ENCODE results near the gene PMVK.
"Not testable (repeated sequence)": the region's sequence is repeated elsewhere in the genome, so short reads cannot be mapped to it uniquely, and the experiment has no call there.

The PMVK gene

DNA sequence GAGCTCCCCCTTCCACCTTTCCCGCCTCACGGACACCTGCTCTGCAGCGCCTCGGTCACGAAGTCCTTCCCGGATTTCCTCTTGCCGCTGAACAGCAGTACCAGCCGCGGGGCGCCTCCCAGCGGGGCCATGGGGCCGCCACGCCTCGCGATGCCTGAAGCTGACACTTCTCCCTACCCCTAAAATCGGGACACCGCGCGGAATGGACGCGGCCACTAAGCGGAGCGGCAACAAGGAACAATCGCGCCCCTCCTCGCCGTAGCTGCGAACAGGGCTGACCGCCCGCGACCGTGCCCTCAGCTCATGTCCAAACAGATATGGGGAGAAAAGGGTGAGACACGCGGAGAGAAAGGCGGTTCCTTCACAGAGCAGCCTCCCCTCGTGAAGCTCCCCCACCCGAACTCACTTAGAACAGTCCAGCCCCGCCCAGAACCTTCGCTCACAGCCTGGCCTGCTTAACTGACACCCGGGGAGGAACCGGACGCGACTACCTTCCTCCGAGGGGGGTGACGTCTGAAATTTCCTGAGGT is at the start of gene PMVK:
TSS of gene PMVK (minus strand) at position 165 of the 530 bp plus-strand sequence. CDS start at position 131, 34 bp downstream.
- peak; percentile 92 to 99 (median 97) for DNase-seq
- intact Hi-C loops (cut with DNase I) = loop anchor here (5.0 kb wide), 1 partner anchor 379 kb away; the partner anchor contains the start of gene UBE2Q1

DNA sequence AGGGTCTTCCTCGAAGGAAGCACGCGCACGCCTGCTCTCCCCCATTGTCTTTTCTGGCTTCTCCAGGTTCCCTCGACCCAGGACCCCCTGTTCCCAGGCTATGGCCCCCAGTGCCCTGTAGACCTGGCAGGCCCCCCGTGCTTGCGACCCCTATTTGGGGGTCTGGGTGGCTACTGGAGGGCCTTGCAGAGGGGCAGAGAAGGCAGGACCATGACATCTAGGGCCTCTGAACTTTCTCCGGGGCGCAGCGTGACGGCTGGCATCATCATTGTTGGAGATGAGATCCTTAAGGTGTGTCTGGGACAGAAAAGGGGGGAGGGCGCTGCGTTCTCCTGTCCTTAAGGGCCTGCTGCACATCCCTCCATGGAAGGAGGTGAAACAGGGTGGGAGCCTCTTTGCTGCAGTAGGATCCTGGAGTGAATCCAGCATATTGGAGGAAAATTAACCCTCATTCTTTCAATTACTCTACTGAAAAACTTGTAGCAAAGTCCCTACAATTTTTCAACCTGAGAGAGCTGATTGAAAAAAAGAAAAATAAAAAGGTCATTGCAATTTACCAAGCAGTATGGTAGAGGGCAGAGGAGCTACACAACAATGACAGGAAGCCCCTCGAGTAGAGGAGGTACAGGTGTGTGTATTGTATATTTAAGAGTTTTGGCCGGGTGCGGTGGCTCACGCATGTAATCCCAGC is 47.4 kb upstream of the PMVK start:
- peak in 1 of 42 donors; percentile 19 for DNase-seq
- intact Hi-C loops (cut with DNase I) = loop anchor here (2.0 kb wide), 1 partner anchor 17 kb away; no protein-coding TSS in a partner anchor

DNA sequence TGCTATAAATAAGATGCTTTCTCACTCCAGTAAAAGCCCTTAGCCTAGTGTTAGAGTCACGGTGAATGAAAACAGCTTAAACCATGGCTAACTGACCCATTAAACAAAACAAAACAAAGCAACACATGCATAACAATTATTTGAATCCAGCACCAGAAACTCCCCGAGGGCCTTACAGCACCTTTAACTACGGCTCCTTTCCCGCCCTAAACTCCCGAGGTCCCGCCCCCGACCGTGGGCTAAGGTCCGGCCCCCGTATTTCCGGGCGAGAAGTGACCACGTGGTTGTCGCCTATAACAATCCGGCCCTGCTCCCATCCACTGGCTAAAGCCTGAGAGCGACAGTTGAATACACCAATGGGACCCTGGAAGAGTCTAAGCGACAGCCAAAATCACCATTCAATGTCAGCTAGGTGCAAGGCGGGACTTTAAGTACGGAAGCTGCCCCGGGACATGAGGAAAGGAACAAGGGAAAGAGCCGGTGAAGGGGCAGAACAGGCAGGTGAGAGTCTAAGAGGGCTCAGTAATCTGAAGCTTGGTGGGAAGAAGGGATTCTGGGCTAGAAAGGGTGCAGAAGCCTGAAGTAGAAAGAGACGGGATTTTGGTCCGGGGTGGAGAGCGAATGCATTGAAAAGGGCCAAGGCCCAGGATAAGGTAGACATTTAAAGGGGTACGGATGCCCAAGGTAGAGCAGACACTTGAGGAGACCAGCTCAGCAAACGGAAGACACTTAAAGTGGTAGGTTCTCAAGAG is 46.6 kb upstream of the PMVK start, which contains the start of gene FLAD1:
TSS of gene FLAD1 (plus strand) at position 448 of the 752 bp plus-strand sequence. CDS start 351 bp downstream, outside the sequence.
- intact Hi-C loops (cut with DNase I) = loop anchor here (2.0 kb wide), 1 partner anchor 18 kb away; no protein-coding TSS in a partner anchor
- peak; percentile 92 to 99 (median 97) for DNase-seq

DNA sequence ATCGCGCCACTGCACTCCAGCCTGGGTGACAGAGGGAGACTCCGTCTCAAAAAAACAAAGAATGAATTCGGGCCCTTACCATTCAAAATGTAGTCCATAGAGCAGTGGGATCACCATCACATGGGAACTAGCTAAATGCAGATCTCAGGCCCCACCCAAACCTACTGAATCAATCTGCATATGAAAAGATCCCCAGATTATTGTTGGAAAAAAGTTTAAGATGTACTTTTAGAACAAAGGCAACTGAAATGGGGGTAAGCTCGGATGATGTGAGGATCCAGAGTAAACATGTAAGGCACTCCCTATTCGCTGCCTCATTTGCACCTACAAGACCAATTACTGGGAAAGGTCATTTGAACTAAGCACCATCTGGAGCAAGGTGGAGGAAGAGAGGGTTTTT is 45.8 kb upstream of the PMVK start:
- no peak for DNase-seq
- intact Hi-C loops (cut with DNase I) = loop anchor here (2.0 kb wide), 1 partner anchor 18 kb away; no protein-coding TSS in a partner anchor

DNA sequence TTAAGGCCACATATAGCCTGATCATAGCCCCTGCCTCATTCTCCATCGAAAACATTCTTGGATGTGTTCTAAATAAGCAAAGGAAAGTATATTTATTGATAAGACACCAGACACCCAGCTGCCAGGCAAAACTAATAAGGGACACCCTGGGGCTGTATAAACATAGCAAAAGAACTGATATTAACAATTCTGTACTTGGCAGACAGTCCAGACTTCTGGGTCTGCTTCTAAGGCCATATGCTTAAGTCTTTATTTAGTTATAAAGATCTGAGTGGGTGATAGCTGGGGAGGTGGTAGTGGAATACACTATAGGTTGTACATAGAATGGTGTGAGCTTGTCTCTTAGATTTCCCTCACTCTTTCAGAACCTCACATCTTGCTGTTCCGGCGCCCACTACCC is 41.8 kb upstream of the PMVK start:
- intact Hi-C loops (cut with DNase I) = no loop called here
- DNase-seq = no peak

DNA sequence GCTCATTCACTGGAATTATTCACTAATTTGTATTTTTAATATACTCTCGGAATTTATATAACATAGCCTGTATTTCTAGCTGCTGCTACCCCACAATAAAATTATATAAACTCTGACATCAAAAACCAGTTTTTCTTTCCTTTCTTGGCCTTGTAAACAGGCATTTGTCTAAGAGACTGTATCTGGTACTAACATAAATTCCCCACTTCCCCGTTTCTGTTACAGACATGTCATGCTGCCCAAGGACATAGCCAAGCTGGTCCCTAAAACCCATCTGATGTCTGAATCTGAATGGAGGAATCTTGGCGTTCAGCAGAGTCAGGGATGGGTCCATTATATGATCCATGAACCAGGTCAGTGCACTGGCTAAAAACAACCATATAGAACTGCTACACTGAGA is 41.2 kb upstream of the PMVK start:
- DNase-seq; intact Hi-C loops (cut with DNase I): not testable (repeated sequence)

DNA sequence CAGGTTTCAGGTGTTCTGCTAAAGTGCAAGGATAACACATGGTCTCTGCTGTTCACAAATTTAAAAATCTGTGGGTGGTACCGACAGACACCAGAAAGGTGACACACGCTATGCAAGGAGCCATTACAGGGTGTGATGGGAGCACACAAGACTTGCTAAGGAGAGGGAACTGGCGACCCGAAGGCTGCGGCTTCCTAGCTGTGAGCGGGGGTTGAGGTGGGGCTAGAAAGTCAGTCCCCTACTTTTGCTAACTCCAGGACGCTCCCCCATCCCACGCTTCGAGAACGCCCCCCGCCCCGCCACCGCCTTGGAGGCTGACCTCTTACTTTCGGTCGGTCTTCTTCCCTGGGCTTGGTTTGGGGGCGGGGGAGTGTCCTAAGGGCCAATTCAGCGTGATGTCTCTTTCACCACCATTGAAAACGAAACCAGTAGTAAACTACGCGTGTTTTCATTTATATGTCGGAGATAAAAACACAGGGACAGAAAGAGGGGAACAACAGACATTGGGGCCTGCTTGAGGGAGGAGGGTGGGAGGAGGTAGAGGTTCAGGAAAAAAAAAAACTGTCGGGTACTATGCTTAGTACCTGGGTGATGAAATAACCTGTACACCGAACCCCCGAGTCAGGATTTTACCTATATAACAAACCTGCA is 39.0 kb upstream of the PMVK start:
- intact Hi-C loops (cut with DNase I) = no loop called here
- DNase-seq = peak in 24 of 42 donors; percentile 14 to 64 (median 37)

DNA sequence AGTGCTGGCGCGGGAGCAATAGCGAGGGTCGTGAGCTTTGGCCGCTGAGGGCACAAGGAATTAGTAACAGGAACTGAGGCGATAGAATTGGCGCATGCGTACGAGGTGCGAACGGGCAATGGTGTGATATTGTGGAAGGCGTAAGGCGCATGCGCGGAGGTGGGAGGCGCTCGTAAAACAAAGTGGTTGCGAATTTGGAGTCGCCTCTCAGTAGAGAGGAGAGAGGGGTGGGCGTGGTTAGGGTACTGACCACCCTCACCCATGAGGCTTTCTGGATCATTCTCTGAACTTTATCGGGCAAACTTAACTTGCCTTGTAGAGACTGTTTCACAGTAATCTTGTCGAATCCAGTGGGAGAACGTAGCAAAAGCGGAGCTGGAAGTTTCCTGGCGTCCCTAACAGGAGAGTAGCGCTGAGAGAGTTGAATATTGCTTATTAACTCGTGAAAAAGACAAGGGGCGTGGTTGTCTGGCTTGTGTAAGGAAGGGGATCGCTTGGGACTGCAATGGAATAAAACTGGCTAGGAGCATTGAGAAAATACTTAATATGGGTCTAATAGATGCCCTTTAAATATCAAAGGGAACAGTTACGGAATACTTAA is 38.4 kb upstream of the PMVK start:
- intact Hi-C loops (cut with DNase I) = no loop called here
- peak; percentile 68 to 94 (median 88) for DNase-seq

DNA sequence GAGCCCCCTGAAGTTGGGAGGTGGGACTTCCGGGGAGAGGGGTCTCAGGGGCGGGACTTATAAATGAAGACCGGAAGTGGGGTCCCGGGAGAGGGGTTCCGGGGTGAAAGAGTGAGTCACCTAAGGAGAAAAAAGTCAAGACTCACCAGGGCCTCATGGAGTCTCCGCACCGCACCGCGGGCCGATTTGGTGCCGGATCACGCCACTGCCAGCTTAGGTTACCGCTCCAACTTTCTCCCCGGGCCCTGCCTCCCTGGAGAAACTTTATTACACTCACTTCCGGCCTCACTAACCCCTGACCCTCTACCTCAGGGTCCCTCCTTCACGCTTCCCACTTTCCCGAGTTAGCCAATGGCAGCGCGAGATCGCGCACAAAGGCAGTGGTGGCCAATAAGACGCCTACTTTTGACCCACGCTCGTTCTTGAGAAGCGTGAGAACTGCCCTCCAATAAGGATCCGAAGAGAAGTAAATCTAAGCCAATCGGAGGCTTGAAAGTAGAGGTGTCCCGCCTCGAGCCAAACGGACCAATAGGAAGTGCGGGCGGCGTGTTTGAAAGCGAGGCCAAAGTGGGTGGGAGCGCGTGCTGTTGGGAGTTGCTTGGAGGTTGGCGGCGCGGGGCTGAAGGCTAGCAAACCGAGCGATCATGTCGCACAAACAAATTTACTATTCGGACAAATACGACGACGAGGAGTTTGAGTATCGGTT is 37.7 kb upstream of the PMVK start, which contains the start of gene CKS1B:
TSS of gene CKS1B (plus strand) at position 580 of the 706 bp plus-strand sequence. CDS start at position 645, 65 bp downstream.
- intact Hi-C loops (cut with DNase I) = no loop called here
- peak; percentile 93 to 99 (median 98) for DNase-seq

DNA sequence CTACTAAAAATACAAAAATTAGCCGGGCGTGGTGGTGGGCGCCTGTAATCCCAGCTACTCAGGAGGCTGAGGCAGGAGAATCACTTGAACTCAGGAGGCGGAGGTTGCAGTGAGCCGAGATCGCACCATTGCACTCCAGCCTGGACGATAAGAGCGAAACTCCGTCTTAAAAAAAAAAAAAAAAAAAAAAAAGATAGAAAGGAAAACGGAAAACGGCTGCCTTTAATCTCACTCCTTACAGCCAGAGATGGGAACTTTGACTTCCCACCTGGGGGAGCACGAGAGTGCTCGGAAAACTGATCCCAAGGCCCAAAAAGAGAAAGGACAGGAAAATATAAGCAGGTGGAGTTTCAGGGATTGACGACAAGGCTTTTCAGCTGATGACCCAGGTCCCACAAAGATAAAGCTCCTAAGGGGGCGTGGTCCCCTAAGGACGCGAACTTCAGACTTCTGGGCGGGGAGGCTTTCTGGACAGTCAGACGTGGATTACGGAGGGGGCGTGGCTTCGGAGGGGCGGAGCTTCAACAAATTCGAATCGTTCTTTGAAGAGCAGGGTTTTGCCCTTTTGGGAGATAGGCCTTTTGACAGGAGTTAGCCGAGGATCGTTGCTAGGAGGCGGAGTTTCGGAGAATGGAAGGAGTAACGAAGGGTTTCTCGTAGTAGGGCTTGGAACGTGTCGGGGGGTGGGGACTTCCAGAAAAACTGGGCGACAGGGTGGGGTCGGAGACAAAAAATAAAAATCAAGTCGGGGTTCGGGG is 37.0 kb upstream of the PMVK start:
- DNase-seq = peak; percentile 73 to 93 (median 87)
- intact Hi-C loops (cut with DNase I) = no loop called here

DNA sequence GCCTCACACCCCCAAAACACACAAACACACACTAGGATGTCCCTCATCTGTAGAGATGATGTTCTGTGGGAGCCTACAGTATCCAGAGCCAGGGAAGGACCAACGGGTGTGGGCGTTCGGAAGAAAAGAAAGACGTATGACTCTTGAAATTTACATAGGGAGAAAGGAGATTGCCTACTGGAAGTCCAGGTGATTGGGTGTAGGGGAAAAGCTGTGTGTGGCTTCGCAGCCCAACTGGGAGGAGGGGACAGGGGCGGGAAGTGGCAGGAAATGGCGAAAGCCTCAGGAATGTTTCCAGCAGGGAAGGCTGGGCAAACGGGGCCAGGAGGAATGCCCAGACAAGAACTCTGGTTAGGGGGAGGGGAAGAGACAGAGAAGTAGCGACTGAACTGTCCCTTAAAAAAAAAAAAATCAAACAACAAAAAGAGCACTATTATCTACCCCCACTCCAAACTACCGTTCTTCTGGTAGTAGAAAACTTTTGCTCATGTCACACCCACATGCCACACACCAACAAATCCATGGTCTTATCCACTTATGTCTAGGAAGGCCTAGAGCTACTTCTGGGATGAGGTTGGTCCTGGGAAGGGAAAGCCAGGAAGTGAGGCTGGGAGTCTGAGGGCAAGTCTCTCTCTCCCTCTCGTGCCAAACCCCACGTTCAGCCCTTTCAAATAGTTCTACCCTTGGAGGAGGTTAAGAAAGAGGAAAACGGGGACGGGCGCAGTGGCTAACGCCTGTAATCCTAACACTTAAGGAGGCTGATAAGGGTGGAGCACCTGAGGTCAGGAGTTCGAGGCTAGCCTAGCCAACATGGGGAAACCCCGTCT is 36.2 kb upstream of the PMVK start:
- intact Hi-C loops (cut with DNase I) = no loop called here

DNA sequence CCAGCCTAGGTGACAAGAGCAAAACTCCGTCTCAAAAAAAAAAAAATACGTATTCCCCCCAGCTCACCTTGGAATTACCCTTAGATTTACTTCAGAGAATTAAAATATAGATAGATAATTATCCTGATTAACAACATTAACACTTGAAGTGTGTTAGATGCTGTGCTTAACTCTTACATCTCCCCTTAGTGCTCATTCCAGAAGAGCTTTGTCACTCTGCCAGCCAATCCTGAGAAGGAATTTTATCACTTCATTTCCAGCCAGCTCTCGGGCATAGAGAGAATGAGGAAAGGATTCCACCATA is 35.6 kb upstream of the PMVK start:
- intact Hi-C loops (cut with DNase I) = no loop called here
- no peak for DNase-seq

More for the DNA sequence above, 36.2 kb upstream of the PMVK start:
- peak in 14 of 42 donors; percentile 15 to 76 (median 50) for DNase-seq

DNA sequence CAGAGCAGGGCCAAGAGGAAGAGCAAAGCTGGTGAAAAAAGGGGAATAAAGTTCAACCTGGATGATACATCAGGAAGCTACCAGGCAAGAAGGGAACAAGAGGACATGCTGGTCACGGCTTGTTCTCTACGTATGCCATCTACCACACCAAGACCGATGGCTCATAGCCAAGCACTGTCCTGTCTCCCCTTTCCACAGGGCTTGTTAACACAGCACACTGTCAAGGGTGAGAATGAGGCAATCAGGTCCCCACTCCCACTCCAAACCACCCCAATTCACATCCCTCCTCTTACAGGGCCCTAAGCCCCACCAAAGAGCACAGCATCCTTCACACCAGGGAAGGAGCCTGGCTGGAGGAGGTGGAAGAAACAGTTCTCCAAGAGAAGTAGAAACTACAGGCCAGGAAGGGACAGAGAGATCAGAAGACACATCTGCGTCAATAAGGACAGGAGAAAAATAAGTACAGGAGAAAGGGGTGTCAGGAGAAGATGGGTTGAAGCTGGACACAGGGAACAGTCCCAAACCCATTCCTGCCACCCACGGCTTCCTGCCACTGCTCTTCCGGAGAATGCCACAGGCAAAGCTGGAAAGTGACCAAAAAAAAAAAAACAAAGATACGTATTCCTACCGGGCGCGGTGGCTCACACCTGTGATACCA is 35.0 kb upstream of the PMVK start:
- DNase-seq = no peak
- intact Hi-C loops (cut with DNase I) = no loop called here

DNA sequence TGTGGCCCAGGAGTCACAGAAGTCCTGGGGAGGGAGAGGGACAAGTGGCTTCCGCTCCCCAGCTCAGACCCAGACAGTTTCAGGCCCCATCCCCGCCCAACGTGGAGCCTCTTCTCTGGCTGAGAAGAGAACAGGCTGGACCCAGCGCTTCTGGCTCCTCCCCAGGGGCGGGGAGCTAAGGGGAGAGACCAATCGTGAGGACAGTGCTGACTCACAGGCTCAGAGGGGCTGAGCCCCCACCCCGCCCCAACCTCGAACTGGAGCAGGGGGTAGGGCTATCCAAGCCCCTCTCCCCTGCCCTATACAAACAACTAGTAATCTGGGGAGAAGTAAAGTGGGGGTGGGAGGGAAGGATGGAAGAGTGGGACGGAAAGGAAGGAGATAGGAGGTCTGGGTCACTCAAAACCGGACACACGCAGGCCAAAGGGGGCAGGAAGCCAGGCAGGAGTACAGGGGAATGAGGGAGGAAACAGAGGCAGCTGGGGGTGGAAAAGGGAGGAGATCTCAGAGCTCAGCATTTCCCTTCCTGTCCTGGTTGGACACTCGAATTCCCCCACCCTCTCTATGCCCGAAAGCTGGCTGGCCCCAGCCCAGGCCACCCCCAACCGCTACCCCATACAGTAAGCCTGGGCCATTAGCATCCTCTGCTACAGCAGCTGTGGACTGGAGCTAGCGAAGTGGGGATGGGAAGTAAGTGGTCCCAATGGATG is 34.3 kb upstream of the PMVK start, which contains the start of gene SHC1:
TSS of gene SHC1 (minus strand) at position 117 of the 710 bp plus-strand sequence. CDS start 221 bp downstream, outside the sequence.
- DNase-seq = peak; percentile 59 to 95 (median 86)
- intact Hi-C loops (cut with DNase I) = no loop called here

DNA sequence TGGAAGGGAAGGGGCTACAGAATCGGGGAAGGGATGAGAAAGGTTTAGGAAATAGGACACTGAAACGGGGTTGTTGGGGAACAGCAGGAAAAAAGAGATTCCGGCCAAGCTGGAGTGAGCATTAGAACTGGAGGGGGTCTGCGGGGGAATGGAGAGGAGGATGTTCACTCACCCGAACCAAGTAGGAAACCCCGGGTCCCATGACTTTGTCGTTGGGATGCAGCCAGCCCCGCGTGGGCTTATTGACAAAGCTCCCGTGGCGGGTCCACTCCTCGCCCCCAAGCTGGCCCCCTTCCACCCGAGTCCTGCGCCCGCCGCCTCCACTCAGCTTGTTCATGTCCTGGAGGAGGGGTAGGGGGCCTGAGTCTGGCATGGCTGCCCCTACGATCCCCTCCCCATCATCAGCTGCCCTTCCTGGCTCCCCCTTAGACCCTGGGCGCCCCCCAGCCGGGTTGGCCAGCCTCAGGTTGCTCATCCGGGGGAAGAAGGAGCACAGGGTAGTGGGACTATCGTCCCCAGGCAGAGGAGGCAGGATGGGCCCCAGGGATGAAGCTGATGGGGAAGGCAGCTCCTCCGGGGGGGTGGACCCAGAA is 33.4 kb upstream of the PMVK start:
- intact Hi-C loops (cut with DNase I) = loop anchor here (5.0 kb wide), 1 partner anchor 32 kb away; the partner anchor contains the start of gene ZBTB7B
- DNase-seq = peak in 1 of 42 donors; percentile 23

Measured in head of caudate nucleus (tissue), 42 donors.